HepG2 (cell line): ENCODE measurements around the gene KCTD13. TPM values are rescaled to one million over a fixed set of nuclear protein-coding genes. Genes with fewer than 3 reads are reported as not detected.

Experiments
- ERF ChIP-seq: IDR thresholded peaks from 2 replicates; pipeline ENCODE4 v1.6.1; 2018; ENCODE audit warnings: missing biosample characterization, missing genetic modification reagents
- GABPB1 ChIP-seq: IDR thresholded peaks from 2 replicates; pipeline ENCODE4 v1.6.1; 2016; ENCODE audit warnings: mild to moderate bottlenecking, missing genetic modification reagents, moderate library complexity, missing compliant biosample characterization
- GATAD2A ChIP-seq: IDR thresholded peaks from 2 replicates; pipeline ENCODE4 v1.6.1; 2016
- HMGA1 ChIP-seq: sonication (generic); formaldehyde crosslinking; conservative IDR thresholded peaks from 2 replicates; pipeline ENCODE4 v1.4.0; 2020; ENCODE audit warnings: missing genetic modification reagents
- JARID2 ChIP-seq: sonication (generic); formaldehyde crosslinking; IDR thresholded peaks from 2 replicates; pipeline ENCODE4 v1.8.1; 2023; ENCODE audit warnings: missing genetic modification reagents, inconsistent platforms; ENCODE audit not compliant: insufficient replicate concordance
- POGZ ChIP-seq: sonication (generic); formaldehyde crosslinking; IDR thresholded peaks from 2 replicates; pipeline ENCODE4 v1.4.0; 2020; ENCODE audit warnings: mild to moderate bottlenecking, missing genetic modification reagents
- SCMH1 ChIP-seq: sonication (generic); formaldehyde crosslinking; IDR thresholded peaks from 2 replicates; pipeline ENCODE4 v1.9.0; 2021; ENCODE audit warnings: missing genetic modification reagents, mild to moderate bottlenecking, borderline replicate concordance
- SRSF9 ChIP-seq: fragments of 200-400 bp; formaldehyde crosslinking; IDR thresholded peaks from 2 replicates; pipeline ENCODE4 v1.6.1; 2018; ENCODE audit warnings: borderline replicate concordance, mild to moderate bottlenecking, low read depth, low read length; ENCODE audit not compliant: insufficient read depth, poor library complexity, severe bottlenecking
- TBP ChIP-seq: sonication (generic); formaldehyde crosslinking; IDR thresholded peaks from 2 replicates; pipeline ENCODE4 v1.5.0; 2020; ENCODE audit warnings: missing genetic modification reagents
- TRIM24 ChIP-seq: sonication (generic); formaldehyde crosslinking; IDR thresholded peaks from 2 replicates; pipeline ENCODE4 v1.8.0; 2022; ENCODE audit warnings: mild to moderate bottlenecking, missing genetic modification reagents
- ZNF260 ChIP-seq: sonication (generic); formaldehyde crosslinking; IDR thresholded peaks from 2 replicates; pipeline ENCODE4 v1.4.0; 2020; ENCODE audit warnings: missing genetic modification reagents, low read depth, mild to moderate bottlenecking, borderline replicate concordance
- ZNF382 ChIP-seq: sonication (generic); formaldehyde crosslinking; IDR thresholded peaks from 2 replicates; pipeline ENCODE4 v1.5.0; 2020; ENCODE audit warnings: missing genetic modification reagents, mild to moderate bottlenecking, borderline replicate concordance
- ZNF670 ChIP-seq: sonication (generic); formaldehyde crosslinking; IDR thresholded peaks from 2 replicates; pipeline ENCODE4 v1.8.0; 2022; ENCODE audit warnings: mild to moderate bottlenecking, missing genetic modification reagents, borderline replicate concordance
- polyA plus RNA-seq, 8 experiments: library from polyadenylated mRNA; depleted of rRNA in 3 of 8; stranded (reverse) in 7 of 8; unstranded in 1 of 8; fragments of >200 nt; fragmentation: Illumina TruSeq in 4 of 8; extraction: Trizol in 4 of 8; gene quantifications; 2 replicates each; pipeline versions ENCODE4 v1.2.1 to v1.2.3, GENCODE V29; 2011 to 2016; ENCODE audit warnings: low read depth in 4 of 8, missing spikeins in 1 of 8, mixed read lengths in 1 of 8; ENCODE audit not compliant: insufficient read depth in 1 of 8
- total RNA-seq, 5 experiments: library from RNA; depleted of rRNA; stranded (reverse); fragments of >200 nt; fragmentation: Illumina TruSeq; extraction: Trizol; gene quantifications; 2 replicates each; pipeline ENCODE4 v1.2.3, GENCODE V29; 2016; ENCODE audit warnings: low read depth in 1 of 5
- TF ChIP-seq, protein P1 (sequence below): sonication (generic); formaldehyde crosslinking; IDR thresholded peaks from 2 replicates; pipeline ENCODE4 v1.5.0; 2020; ENCODE audit warnings: mild to moderate bottlenecking, missing genetic modification reagents
- TF ChIP-seq, protein P2 (sequence below): sonication (generic); formaldehyde crosslinking; conservative IDR thresholded peaks from 2 replicates; pipeline ENCODE4 v1.4.0; 2020; ENCODE audit warnings: mild to moderate bottlenecking, missing genetic modification reagents, moderate library complexity
- TF ChIP-seq, protein P3 (sequence below): sonication (generic); formaldehyde crosslinking; IDR thresholded peaks from 2 replicates; pipeline ENCODE4 v1.5.0; 2020; ENCODE audit warnings: missing genetic modification reagents, mild to moderate bottlenecking, borderline replicate concordance
- TF ChIP-seq, protein P4 (sequence below): sonication (generic); formaldehyde crosslinking; conservative IDR thresholded peaks from 2 replicates; pipeline ENCODE4 v1.8.0; 2022; ENCODE audit warnings: mild to moderate bottlenecking, moderate library complexity, missing genetic modification reagents
- TF ChIP-seq, protein P5 (sequence below): sonication (generic); formaldehyde crosslinking; conservative IDR thresholded peaks from 2 replicates; pipeline ENCODE4 v1.8.1; 2023; ENCODE audit warnings: missing genetic modification reagents

The KCTD13 gene
- total and polyA plus RNA-seq, 2 of the 13 experiments (the other 11 are each of a cell fraction or from before 2014, with no cell fraction given) = 6.3 to 14.7 TPM

DNA sequence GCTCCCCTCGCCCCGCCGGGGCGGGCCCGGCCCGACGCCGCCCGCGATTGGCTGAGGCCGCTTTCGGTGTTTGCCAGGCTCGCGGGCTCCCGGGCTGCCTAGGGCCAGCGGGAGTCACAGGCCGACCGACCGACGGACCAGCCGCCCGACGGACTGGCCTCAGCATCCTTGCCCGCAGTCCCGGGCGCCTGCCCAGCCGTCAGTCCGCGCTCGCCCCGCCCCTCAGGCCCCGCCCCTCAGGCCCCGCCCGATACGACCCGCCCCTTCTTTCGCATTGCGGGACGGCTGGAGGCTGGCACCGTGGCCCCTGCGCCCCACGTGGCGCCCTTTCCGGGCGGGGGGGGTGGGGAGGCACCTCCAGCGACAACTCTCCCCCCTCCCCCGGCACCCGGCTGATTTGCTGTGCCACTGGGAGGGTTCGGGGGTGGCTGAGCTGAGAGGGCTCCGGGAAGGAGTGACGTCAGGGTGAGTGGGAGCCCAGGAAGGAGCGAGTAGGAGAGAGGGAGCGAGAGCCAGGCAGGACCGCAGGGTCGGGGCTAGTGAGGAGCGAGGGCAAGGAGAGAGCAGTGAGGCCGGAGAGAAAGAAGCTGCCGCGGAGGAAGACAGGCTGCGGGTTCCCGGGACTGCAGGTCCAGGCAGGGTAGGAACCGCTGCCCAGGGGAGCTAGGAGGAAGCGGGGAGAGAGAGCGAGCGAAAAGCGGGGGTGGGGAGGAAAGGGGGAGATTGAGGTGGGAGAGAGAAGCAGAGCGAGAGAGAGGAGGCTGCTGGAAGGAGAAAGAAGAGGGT is 25.7 kb downstream of the KCTD13 start, which contains the start of gene ASPHD1 (continued):
- TF ChIP-seq, protein P1, sequence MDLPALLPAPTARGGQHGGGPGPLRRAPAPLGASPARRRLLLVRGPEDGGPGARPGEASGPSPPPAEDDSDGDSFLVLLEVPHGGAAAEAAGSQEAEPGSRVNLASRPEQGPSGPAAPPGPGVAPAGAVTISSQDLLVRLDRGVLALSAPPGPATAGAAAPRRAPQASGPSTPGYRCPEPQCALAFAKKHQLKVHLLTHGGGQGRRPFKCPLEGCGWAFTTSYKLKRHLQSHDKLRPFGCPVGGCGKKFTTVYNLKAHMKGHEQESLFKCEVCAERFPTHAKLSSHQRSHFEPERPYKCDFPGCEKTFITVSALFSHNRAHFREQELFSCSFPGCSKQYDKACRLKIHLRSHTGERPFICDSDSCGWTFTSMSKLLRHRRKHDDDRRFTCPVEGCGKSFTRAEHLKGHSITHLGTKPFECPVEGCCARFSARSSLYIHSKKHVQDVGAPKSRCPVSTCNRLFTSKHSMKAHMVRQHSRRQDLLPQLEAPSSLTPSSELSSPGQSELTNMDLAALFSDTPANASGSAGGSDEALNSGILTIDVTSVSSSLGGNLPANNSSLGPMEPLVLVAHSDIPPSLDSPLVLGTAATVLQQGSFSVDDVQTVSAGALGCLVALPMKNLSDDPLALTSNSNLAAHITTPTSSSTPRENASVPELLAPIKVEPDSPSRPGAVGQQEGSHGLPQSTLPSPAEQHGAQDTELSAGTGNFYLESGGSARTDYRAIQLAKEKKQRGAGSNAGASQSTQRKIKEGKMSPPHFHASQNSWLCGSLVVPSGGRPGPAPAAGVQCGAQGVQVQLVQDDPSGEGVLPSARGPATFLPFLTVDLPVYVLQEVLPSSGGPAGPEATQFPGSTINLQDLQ (CRISPR knock-in tag) = peak; percentile 83; the same call in 1 of the 2 replicates
- TF ChIP-seq SCMH1 (CRISPR knock-in tag) (no peak), GATAD2A (no peak), HMGA1 (CRISPR knock-in tag) (no peak), TRIM24 (CRISPR knock-in tag) (no peak), ZNF260 (CRISPR knock-in tag) (no peak), ZNF670 (CRISPR knock-in tag) (no peak), ERF (peak; percentile 97; the same call in 1 of the 2 replicates), JARID2 (no peak), SRSF9 (no peak), ZNF382 (CRISPR knock-in tag) (no peak), TBP (no peak), POGZ (no peak), GABPB1 (CRISPR knock-in tag) (peak; percentile 73)
- TF ChIP-seq, protein P2, sequence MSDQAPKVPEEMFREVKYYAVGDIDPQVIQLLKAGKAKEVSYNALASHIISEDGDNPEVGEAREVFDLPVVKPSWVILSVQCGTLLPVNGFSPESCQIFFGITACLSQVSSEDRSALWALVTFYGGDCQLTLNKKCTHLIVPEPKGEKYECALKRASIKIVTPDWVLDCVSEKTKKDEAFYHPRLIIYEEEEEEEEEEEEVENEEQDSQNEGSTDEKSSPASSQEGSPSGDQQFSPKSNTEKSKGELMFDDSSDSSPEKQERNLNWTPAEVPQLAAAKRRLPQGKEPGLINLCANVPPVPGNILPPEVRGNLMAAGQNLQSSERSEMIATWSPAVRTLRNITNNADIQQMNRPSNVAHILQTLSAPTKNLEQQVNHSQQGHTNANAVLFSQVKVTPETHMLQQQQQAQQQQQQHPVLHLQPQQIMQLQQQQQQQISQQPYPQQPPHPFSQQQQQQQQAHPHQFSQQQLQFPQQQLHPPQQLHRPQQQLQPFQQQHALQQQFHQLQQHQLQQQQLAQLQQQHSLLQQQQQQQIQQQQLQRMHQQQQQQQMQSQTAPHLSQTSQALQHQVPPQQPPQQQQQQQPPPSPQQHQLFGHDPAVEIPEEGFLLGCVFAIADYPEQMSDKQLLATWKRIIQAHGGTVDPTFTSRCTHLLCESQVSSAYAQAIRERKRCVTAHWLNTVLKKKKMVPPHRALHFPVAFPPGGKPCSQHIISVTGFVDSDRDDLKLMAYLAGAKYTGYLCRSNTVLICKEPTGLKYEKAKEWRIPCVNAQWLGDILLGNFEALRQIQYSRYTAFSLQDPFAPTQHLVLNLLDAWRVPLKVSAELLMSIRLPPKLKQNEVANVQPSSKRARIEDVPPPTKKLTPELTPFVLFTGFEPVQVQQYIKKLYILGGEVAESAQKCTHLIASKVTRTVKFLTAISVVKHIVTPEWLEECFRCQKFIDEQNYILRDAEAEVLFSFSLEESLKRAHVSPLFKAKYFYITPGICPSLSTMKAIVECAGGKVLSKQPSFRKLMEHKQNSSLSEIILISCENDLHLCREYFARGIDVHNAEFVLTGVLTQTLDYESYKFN (CRISPR knock-in tag) = peak; percentile 52; the same call in 1 of the 2 replicates
- TF ChIP-seq, protein P3, sequence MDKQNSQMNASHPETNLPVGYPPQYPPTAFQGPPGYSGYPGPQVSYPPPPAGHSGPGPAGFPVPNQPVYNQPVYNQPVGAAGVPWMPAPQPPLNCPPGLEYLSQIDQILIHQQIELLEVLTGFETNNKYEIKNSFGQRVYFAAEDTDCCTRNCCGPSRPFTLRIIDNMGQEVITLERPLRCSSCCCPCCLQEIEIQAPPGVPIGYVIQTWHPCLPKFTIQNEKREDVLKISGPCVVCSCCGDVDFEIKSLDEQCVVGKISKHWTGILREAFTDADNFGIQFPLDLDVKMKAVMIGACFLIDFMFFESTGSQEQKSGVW = no peak
- TF ChIP-seq, protein P4, sequence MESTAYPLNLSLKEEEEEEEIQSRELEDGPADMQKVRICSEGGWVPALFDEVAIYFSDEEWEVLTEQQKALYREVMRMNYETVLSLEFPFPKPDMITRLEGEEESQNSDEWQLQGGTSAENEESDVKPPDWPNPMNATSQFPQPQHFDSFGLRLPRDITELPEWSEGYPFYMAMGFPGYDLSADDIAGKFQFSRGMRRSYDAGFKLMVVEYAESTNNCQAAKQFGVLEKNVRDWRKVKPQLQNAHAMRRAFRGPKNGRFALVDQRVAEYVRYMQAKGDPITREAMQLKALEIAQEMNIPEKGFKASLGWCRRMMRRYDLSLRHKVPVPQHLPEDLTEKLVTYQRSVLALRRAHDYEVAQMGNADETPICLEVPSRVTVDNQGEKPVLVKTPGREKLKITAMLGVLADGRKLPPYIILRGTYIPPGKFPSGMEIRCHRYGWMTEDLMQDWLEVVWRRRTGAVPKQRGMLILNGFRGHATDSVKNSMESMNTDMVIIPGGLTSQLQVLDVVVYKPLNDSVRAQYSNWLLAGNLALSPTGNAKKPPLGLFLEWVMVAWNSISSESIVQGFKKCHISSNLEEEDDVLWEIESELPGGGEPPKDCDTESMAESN (CRISPR knock-in tag) = no peak; the same call in none of the 2 replicates
- TF ChIP-seq, protein P5, sequence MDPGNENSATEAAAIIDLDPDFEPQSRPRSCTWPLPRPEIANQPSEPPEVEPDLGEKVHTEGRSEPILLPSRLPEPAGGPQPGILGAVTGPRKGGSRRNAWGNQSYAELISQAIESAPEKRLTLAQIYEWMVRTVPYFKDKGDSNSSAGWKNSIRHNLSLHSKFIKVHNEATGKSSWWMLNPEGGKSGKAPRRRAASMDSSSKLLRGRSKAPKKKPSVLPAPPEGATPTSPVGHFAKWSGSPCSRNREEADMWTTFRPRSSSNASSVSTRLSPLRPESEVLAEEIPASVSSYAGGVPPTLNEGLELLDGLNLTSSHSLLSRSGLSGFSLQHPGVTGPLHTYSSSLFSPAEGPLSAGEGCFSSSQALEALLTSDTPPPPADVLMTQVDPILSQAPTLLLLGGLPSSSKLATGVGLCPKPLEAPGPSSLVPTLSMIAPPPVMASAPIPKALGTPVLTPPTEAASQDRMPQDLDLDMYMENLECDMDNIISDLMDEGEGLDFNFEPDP (CRISPR knock-in tag) = no peak
